Gastrocnemius medialis (tissue), 4 donors: ENCODE results near the gene NHLH2.

Experiments
- POLR2A ChIP-seq, 2 donors: fragments of 450-650 bp; IDR thresholded peaks; one replicate each; pipeline ENCODE4 v1.6.1; 2017; ENCODE audit warnings: antibody characterized with exemption in 2 of 2, mild to moderate bottlenecking in 2 of 2, moderate library complexity in 2 of 2
- TF ChIP-seq, protein P1 (sequence below), 5 experiments: fragments of 450-650 bp in 3 of 5; fragments of 200-600 bp in 2 of 5; sonication (generic) in 2 of 5; IDR thresholded peaks in 4 of 5; conservative IDR thresholded peaks in 1 of 5; 1 replicate in 4 of 5; 2 replicates in 1 of 5; pipeline ENCODE4 v1.5.1; 2016 to 2019; ENCODE audit warnings: antibody characterized with exemption in 5 of 5, mild to moderate bottlenecking in 3 of 5, moderate library complexity in 3 of 5

DNA sequence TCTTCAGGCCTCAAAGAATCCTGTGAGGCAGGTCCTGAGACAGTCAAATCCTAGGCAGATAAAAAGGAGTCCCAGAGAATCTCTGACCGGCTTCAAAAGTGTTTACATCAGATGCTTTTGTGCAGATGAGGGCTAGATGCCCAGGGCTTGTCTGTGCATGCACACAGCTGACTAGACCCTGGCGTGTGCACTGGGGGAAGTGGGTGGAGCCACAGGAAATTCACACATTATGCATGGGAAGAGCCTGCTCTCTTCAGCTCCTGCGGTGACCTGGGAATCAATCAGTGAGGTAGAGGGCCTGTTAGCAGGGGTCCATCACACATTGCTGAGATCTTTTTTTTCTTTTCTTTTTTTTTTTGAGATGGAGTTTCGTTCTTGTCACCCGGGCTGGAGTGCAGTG is 36.6 kb upstream of the NHLH2 start:
- TF ChIP-seq, protein P1, sequence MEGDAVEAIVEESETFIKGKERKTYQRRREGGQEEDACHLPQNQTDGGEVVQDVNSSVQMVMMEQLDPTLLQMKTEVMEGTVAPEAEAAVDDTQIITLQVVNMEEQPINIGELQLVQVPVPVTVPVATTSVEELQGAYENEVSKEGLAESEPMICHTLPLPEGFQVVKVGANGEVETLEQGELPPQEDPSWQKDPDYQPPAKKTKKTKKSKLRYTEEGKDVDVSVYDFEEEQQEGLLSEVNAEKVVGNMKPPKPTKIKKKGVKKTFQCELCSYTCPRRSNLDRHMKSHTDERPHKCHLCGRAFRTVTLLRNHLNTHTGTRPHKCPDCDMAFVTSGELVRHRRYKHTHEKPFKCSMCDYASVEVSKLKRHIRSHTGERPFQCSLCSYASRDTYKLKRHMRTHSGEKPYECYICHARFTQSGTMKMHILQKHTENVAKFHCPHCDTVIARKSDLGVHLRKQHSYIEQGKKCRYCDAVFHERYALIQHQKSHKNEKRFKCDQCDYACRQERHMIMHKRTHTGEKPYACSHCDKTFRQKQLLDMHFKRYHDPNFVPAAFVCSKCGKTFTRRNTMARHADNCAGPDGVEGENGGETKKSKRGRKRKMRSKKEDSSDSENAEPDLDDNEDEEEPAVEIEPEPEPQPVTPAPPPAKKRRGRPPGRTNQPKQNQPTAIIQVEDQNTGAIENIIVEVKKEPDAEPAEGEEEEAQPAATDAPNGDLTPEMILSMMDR (IDR thresholded peaks at IDR 0.05 in 4 of 5, conservative IDR thresholded peaks at IDR 0.05 in 1 of 5), result no peak
- no peak for TF ChIP-seq POLR2A (IDR thresholded peaks at IDR 0.05)
